ENCODE data around the gene SCP2. TPM values are rescaled to one million over a fixed set of nuclear protein-coding genes. Genes with fewer than 3 reads are reported as not detected.
A peak's percentile ranks its signal among the peaks of the same experiment; 100 is the strongest.

The SCP2 gene
- total and polyA plus RNA-seq, 2 of the 4 experiments (the other 2 are of a cell fraction), result 70.4 to 83.1 TPM

GRCh38 chr1:52970149-52970548 is 43.1 kb downstream of the SCP2 start:
- H2BK15ac ChIP-seq (ENCODE audit: low read depth, low read length), result no peak overlapping the region
- no peaks in the 10 kb centered on the region for H3K9me3 ChIP-seq (ENCODE audit: control insufficient read depth, insufficient read depth, low read length)
- TF ChIP-seq CHD1 (IDR thresholded peaks at IDR 0.05; ENCODE audit: low read depth, low read length) (no peak), RAD21 (IDR thresholded peaks at IDR 0.05; ENCODE audit: low read length) (peak; percentile 30), MXI1 (IDR thresholded peaks at IDR 0.05; ENCODE audit: borderline replicate concordance, low read depth, low read length) (no peak), MAFK (IDR thresholded peaks at IDR 0.05; ENCODE audit: low read depth, low read length) (no peak), FOS (IDR thresholded peaks at IDR 0.05; ENCODE audit: low read depth, low read length) (no peak), MAZ (IDR thresholded peaks at IDR 0.05; ENCODE audit: borderline replicate concordance, low read depth, low read length) (no peak), RFX5 (IDR thresholded peaks at IDR 0.05; ENCODE audit: low read depth, low read length) (no peak), BHLHE40 (IDR thresholded peaks at IDR 0.05; ENCODE audit: low read depth, low read length) (no peak)
- TF ChIP-seq, protein P1, sequence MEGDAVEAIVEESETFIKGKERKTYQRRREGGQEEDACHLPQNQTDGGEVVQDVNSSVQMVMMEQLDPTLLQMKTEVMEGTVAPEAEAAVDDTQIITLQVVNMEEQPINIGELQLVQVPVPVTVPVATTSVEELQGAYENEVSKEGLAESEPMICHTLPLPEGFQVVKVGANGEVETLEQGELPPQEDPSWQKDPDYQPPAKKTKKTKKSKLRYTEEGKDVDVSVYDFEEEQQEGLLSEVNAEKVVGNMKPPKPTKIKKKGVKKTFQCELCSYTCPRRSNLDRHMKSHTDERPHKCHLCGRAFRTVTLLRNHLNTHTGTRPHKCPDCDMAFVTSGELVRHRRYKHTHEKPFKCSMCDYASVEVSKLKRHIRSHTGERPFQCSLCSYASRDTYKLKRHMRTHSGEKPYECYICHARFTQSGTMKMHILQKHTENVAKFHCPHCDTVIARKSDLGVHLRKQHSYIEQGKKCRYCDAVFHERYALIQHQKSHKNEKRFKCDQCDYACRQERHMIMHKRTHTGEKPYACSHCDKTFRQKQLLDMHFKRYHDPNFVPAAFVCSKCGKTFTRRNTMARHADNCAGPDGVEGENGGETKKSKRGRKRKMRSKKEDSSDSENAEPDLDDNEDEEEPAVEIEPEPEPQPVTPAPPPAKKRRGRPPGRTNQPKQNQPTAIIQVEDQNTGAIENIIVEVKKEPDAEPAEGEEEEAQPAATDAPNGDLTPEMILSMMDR (conservative IDR thresholded peaks at IDR 0.05; ENCODE audit: low read depth, low read length), result peak; percentile 20; the same call in 1 of the 2 replicates
- TF ChIP-seq, protein P2, sequence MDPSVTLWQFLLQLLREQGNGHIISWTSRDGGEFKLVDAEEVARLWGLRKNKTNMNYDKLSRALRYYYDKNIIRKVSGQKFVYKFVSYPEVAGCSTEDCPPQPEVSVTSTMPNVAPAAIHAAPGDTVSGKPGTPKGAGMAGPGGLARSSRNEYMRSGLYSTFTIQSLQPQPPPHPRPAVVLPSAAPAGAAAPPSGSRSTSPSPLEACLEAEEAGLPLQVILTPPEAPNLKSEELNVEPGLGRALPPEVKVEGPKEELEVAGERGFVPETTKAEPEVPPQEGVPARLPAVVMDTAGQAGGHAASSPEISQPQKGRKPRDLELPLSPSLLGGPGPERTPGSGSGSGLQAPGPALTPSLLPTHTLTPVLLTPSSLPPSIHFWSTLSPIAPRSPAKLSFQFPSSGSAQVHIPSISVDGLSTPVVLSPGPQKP (IDR thresholded peaks at IDR 0.05; ENCODE audit: borderline replicate concordance, low read depth, low read length), result no peak
- WGBS, 2 experiments (ENCODE audit: extremely low coverage in 2 of 2, insufficient read length in 1 of 2), result 70% methylated on average over 3 of the region's 3 CpGs; no CpG with 5 or more reads in 1 of the 2 experiments
- no peak overlapping the region for H3K4ac ChIP-seq (ENCODE audit: low read depth, low read length)
- H3K18ac ChIP-seq (ENCODE audit: low read depth, low read length), result no peak overlapping the region
- no peaks in the 10 kb centered on the region for H3K4me1 ChIP-seq (ENCODE audit: control insufficient read depth, insufficient read depth, low read length)
- H2AK9ac ChIP-seq (replicated peaks; ENCODE audit: low read depth, low read length, poor library complexity), result no peak overlapping the region
- dilution Hi-C loops (cut with HindIII; ENCODE audit: low sequenced_read_pairs, unreplicated experiment) (no loop called here), in situ Hi-C loops (cut with MboI; ENCODE audit: low sequenced_read_pairs) (no loop called here), intact Hi-C loops (cut with micrococcal nuclease) (no loop called here)
- H3K36me3 ChIP-seq (ENCODE audit: control insufficient read depth, insufficient read depth, low read length), result 0 out of 2 replicates have a peak, but pooled peaks cover 3% of the 10 kb centered on the region
- no peak overlapping the region for H3K23ac ChIP-seq (ENCODE audit: low read depth, low read length)
- no peak overlapping the region for H3K4me3 ChIP-seq (ENCODE audit: insufficient read depth, low read depth, low read length)
- BruUV-seq (replicated peaks), result no TSS peak
- no peak overlapping the region for H3K14ac ChIP-seq (replicated peaks; ENCODE audit: low read depth, low read length)
- no peaks in the 10 kb centered on the region for H4K20me1 ChIP-seq (ENCODE audit: insufficient read depth, low read length)
- H3K27me3 ChIP-seq (ENCODE audit: control insufficient read depth, insufficient read depth, low read length), result no peaks in the 10 kb centered on the region
- peak; percentile 20 for DNase-seq
- ChIA-PET CTCF (no interaction called here), POLR2A (ENCODE audit: unreplicated experiment) (no interaction called here)
- H2BK120ac ChIP-seq (ENCODE audit: low read depth, low read length), result no peak overlapping the region
- no peak for ATAC-seq (ENCODE audit: low read depth)
- H2AFZ ChIP-seq (replicated peaks; ENCODE audit: low read length, poor library complexity), result no peak overlapping the region
- H4K5ac ChIP-seq (ENCODE audit: low read depth, low read length), result no peak overlapping the region
- no peak overlapping the region for H4K91ac ChIP-seq (ENCODE audit: insufficient read depth, low read depth, low read length)
- no peak overlapping the region for H2AK5ac ChIP-seq (ENCODE audit: low read depth, low read length)
- H3K56ac ChIP-seq (ENCODE audit: extremely low read depth, insufficient read depth, low read length), result no peak overlapping the region
- H3K9ac ChIP-seq (ENCODE audit: low read depth, low read length), result no peak overlapping the region
- no peak overlapping the region for H2BK5ac ChIP-seq (ENCODE audit: low read depth, low read length, poor library complexity, severe bottlenecking)
- no peaks in the 10 kb centered on the region for H3K79me1 ChIP-seq (ENCODE audit: low read depth in 1 of 2, low read length in 2 of 2)
- H3K27ac ChIP-seq (ENCODE audit: insufficient read depth, low read length), result no peak overlapping the region
- H3K9me1 ChIP-seq (ENCODE audit: insufficient read depth, low read length), result no peaks in the 10 kb centered on the region; the same call in none of the 2 replicates
- no peak overlapping the region for H3K4me2 ChIP-seq (ENCODE audit: low read depth, low read length)
- no peak overlapping the region for H2BK20ac ChIP-seq (ENCODE audit: low read depth, low read length)
- H4K8ac ChIP-seq (ENCODE audit: low read depth in 2 of 2, low read length in 2 of 2), result no peak overlapping the region
